Gastrocnemius medialis (tissue), 4 donors: Measurements from ENCODE around the gene C9.

ENCODE experiments used
- CTCF ChIP-seq, 5 experiments: fragments of 450-650 bp in 3 of 5; fragments of 200-600 bp in 2 of 5; sonication (generic) in 2 of 5; IDR thresholded peaks in 4 of 5; conservative IDR thresholded peaks in 1 of 5; 1 replicate in 4 of 5; 2 replicates in 1 of 5; pipeline ENCODE4 v1.5.1; 2016 to 2019; ENCODE audit warnings: antibody characterized with exemption in 5 of 5, mild to moderate bottlenecking in 3 of 5, moderate library complexity in 3 of 5
- POLR2A ChIP-seq, 2 donors: fragments of 450-650 bp; IDR thresholded peaks; one replicate each; pipeline ENCODE4 v1.6.1; 2017; ENCODE audit warnings: antibody characterized with exemption in 2 of 2, mild to moderate bottlenecking in 2 of 2, moderate library complexity in 2 of 2

- TF ChIP-seq POLR2A (IDR thresholded peaks at IDR 0.05) (no peak), CTCF (IDR thresholded peaks at IDR 0.05 in 4 of 5, conservative IDR thresholded peaks at IDR 0.05 in 1 of 5) (no peak)
Observed at GRCh38 chr5:39314591-39314990, 49.7 kb downstream of the C9 start.
